ENCODE data around the gene SH3BP4.
A peak's percentile ranks its signal among the peaks of the same experiment; 100 is the strongest.
"Not testable (repeated sequence)": the region's sequence is repeated elsewhere in the genome, so short reads cannot be mapped to it uniquely, and the experiment has no call there.

SH3BP4 gene

DNA sequence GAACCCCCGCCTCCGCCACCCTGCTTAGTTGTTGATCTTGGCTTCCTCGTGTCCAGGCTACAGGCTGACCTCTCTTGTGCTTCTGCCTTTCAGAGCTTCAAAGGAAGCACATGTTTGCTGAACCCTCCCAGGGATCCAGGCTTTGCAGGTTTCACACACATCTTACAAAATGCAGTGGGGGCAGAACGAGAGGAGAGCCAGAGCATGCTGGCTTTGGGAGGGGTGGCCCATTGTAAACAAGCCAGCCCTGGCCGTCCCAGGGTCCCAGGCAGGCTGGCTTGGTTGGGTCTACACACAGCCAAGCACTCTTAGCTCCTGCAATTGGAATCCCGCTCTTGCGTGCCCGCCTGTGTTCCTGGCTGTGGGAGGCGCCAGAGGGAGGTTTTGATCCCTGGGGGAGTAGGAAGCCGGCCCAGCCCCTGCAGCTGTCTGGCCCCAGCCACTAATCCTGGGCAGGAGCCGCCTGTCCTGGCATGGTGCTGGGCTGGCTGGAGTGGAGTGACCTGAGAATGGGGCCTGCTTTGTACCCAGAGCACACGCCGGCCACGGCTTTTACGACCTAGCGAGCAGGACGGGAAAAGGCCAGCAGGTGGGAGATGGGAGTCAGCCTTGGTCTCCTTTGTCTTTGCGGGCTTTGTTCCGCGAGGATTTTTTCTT is 53.9 kb downstream of the SH3BP4 start:
- Histone ChIP-seq H3K36me3 (replicated peaks) (peaks cover 6% of the 10 kb centered on the region; the same call in 1 of the 2 replicates), H3K4me3 (no peak overlapping the region), H3K4me1 (peaks cover 2% of the 10 kb centered on the region; the same call in 1 of the 2 replicates), H3K27me3 (ENCODE audit: low read depth) (no peaks in the 10 kb centered on the region), H3K9me3 (no peaks in the 10 kb centered on the region)
- in situ Hi-C loops (cut with MboI; ENCODE audit: low sequenced_read_pairs), result no loop called here
- peak; percentile 18 to 62 for DNase-seq (ENCODE audit: low spot score in 2 of 2)

DNA sequence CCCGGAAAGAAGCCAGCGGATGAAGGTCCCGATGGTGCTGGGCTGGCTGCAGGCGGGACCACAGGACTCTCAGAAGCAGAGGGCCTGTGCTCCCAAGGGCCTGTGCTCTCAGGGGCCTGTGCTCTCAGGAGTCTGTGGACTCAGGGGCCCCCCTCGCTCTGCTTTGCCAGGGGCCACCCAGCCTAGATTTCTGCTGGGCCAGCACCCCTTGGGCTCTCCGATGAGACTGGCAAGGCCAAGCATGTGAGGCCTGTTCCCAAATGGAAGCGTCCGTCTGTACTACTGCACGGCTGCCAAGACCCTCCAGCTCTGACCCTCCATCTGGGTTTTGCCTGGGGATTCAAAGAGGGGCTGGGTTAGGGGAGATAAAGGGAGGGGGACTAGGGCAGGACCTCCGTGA is 54.6 kb downstream of the SH3BP4 start:
- in situ Hi-C loops (cut with MboI; ENCODE audit: low sequenced_read_pairs), result no loop called here

DNA sequence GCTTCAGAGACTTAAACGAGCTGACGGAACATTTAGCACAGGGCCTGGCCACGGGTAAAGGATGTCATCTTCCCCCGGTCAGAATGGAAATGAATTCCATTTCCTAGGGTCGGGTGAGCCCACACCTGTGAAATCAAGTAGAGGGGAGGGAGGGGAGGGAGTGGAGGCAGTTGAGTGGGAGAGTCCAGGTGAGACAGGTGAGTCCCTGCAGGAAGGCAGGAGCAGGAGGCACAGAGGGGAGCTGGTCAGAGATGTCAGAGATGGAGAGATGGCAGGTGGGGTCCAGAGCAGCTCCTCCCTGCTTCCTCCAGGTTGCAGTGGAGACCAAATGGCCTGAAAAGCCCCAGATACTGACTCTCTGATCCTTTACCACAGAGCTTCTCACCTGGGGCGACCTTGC is 55.2 kb downstream of the SH3BP4 start:
- no peaks in the 10 kb centered on the region for H3K27me3 ChIP-seq (ENCODE audit: low read depth)
- peaks cover 2% of the 10 kb centered on the region; the same call in 1 of the 2 replicates for H3K4me1 ChIP-seq
- in situ Hi-C loops (cut with MboI; ENCODE audit: low sequenced_read_pairs), result no loop called here
- no peak for DNase-seq (ENCODE audit: low spot score in 2 of 2)
- no peaks in the 10 kb centered on the region for H3K9me3 ChIP-seq
- peaks cover 1% of the 10 kb centered on the region; the same call in 1 of the 2 replicates for H3K36me3 ChIP-seq (replicated peaks)
- no peak overlapping the region for H3K4me3 ChIP-seq

More for the DNA sequence above, 54.6 kb downstream of the SH3BP4 start:
- Histone ChIP-seq H3K4me1 (peaks cover 2% of the 10 kb centered on the region; the same call in 1 of the 2 replicates), H3K4me3 (no peak overlapping the region), H3K27me3 (ENCODE audit: low read depth) (no peaks in the 10 kb centered on the region), H3K36me3 (replicated peaks) (peaks cover 6% of the 10 kb centered on the region; the same call in 1 of the 2 replicates), H3K9me3 (no peaks in the 10 kb centered on the region)
- no peak for DNase-seq (ENCODE audit: low spot score in 2 of 2)

DNA sequence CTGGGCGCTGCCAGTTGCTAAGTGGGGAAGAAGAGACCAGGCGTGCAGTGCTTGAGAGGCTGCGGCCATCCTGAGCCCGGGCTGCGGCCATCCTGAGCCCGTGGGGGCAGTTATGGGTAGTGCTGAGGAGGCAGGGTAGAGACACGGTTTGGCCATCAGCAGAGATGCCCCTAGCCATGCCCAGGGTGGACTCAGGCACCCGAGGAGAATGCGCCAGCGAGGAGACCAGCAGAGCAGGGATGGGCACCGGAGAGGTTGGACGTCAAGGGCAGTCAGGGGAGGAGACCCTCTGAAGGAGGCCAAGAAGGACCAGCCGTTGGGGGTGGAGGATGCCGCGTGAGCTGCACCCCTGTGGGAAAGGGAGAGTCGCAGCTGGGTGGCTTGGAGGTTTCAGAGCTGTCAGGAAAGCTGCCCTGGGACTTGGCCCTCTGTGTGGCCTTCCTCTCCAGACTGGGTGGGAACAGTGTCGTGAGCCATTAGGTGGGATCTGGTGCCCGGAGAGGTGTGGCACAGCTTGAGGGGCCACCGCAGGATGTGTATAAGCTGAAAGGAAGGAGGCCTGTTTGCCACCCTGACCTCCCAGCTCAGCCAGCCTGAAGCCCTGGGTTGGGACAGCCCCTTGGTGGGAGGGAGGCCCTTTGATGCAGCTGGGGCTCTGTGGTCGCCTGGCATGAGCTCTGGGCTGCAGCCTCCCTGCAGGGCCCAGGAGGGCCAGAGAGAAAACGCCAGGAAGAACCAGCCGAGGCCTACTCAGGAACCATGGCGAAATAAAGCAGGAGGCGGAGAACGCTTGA is 56.0 kb downstream of the SH3BP4 start:
- no peak for DNase-seq (ENCODE audit: low spot score in 2 of 2)
- Histone ChIP-seq H3K9me3 (no peaks in the 10 kb centered on the region), H3K4me3 (no peak overlapping the region), H3K36me3 (replicated peaks) (no peaks in the 10 kb centered on the region; the same call in 1 of the 2 replicates), H3K4me1 (peaks cover 2% of the 10 kb centered on the region; the same call in 1 of the 2 replicates), H3K27me3 (ENCODE audit: low read depth) (no peaks in the 10 kb centered on the region)
- in situ Hi-C loops (cut with MboI; ENCODE audit: low sequenced_read_pairs), result no loop called here

DNA sequence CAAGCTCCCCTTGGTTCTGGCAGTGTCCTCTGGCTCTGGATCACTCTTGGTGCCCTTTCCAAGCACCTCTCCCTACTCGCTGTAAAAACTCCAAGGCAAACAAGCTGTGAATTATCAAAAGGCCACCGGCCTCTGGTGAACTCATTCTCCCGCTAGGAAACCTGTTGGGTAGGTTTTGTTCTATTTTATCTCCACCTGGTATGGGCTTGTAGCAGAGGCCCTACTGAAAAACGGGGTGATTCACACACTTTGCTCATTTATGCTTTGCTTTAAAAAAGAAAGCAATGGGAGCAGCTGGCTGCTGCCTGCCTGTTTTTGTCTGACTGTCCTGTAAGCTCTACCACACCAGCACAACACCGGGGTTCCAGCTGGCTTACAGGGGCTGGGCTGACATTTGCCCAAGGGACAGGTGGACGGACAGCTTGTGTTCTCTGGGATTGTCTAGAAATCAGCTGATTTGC is 56.8 kb downstream of the SH3BP4 start:
- Histone ChIP-seq H3K36me3 (replicated peaks) (no peaks in the 10 kb centered on the region; the same call in 1 of the 2 replicates), H3K4me3 (no peak overlapping the region), H3K27me3 (ENCODE audit: low read depth) (no peaks in the 10 kb centered on the region), H3K9me3 (no peaks in the 10 kb centered on the region), H3K4me1 (peaks cover 2% of the 10 kb centered on the region; the same call in 1 of the 2 replicates)
- DNase-seq (ENCODE audit: low spot score in 2 of 2), result no peak
- in situ Hi-C loops (cut with MboI; ENCODE audit: low sequenced_read_pairs), result no loop called here

DNA sequence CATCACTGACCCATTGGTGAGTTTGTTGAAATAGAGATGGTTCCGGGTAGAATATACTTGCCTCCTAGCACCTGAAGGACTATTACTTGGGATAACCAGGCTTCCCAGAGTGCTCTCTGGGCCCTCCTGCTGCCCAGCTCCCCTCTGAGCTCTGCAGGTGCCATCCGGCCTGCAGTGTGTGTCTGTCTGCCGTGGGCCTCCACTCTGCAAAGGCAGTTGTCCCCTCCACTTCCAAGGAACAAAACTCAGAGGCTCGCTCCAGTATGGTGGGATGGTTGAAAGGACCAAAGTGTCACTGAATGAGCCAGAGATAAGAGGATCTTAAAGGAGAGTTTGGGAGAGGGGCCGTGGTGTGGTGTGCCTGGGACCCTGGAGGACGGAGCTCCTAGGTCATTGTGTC is 57.3 kb downstream of the SH3BP4 start:
- no peaks in the 10 kb centered on the region for H3K9me3 ChIP-seq
- no peak for DNase-seq (ENCODE audit: low spot score in 2 of 2)
- H3K36me3 ChIP-seq (replicated peaks), result no peaks in the 10 kb centered on the region; the same call in 1 of the 2 replicates
- H3K4me3 ChIP-seq, result no peak overlapping the region
- H3K27me3 ChIP-seq (ENCODE audit: low read depth), result no peaks in the 10 kb centered on the region
- in situ Hi-C loops (cut with MboI; ENCODE audit: low sequenced_read_pairs), result no loop called here
- peaks cover 2% of the 10 kb centered on the region; the same call in 1 of the 2 replicates for H3K4me1 ChIP-seq

DNA sequence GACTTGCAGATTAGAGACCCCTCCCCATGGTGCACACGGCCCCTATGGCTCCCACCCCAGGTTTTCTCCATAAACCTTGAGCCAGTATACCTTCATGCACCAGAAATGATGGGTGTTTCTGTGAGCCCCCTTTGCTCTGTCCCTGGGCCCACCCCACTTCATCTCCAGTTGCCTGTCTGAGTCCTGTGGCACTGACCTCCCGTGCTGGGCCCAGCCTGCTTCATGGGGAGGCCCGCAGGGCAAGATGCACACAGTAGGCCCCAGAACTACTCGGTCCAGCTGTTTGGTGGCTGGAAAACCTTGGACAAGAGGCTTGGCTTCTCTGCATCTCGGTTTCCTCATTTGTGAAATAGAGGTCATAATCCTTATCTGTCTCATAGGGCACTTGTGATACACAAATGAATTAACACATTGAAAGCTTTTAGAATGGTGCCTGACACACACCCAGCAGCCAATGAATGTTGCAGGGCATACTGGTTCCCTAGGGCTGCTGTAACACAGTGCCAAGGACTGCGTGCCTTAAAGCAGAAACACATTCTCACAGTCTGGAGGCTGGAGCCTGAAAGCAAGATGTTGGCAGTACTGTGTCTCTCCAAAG is 58.4 kb downstream of the SH3BP4 start:
- Histone ChIP-seq H3K9me3 (peaks cover 2% of the 10 kb centered on the region; the same call in 1 of the 2 replicates), H3K4me1 (peaks cover 2% of the 10 kb centered on the region; the same call in 1 of the 2 replicates), H3K36me3 (replicated peaks) (no peaks in the 10 kb centered on the region), H3K4me3 (no peak overlapping the region), H3K27me3 (ENCODE audit: low read depth) (no peaks in the 10 kb centered on the region)
- DNase-seq (ENCODE audit: low spot score in 2 of 2), result no peak
- in situ Hi-C loops (cut with MboI; ENCODE audit: low sequenced_read_pairs), result no loop called here

DNA sequence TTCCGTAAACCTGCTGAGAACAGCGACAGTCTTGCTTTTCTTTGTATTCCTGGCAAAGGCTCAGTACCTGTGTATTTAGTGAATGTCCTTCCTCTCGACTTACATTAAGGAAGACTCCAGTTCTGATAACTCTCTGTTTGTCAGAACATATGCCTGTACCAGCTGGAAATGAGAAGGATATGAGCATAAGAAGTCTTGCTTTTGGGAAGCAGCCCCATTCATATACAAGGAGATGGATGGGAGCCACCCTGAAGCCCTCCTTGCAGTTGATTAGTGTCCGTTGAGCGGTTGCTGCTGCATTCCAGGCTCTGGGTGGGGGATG is 59.8 kb downstream of the SH3BP4 start:
- no peak for DNase-seq (ENCODE audit: low spot score in 2 of 2)
- peaks cover 2% of the 10 kb centered on the region; the same call in 1 of the 2 replicates for H3K9me3 ChIP-seq
- in situ Hi-C loops (cut with MboI; ENCODE audit: low sequenced_read_pairs), result no loop called here
- no peaks in the 10 kb centered on the region for H3K27me3 ChIP-seq (ENCODE audit: low read depth)
- no peak overlapping the region for H3K4me3 ChIP-seq
- no peaks in the 10 kb centered on the region for H3K4me1 ChIP-seq
- H3K36me3 ChIP-seq (replicated peaks), result no peaks in the 10 kb centered on the region

DNA sequence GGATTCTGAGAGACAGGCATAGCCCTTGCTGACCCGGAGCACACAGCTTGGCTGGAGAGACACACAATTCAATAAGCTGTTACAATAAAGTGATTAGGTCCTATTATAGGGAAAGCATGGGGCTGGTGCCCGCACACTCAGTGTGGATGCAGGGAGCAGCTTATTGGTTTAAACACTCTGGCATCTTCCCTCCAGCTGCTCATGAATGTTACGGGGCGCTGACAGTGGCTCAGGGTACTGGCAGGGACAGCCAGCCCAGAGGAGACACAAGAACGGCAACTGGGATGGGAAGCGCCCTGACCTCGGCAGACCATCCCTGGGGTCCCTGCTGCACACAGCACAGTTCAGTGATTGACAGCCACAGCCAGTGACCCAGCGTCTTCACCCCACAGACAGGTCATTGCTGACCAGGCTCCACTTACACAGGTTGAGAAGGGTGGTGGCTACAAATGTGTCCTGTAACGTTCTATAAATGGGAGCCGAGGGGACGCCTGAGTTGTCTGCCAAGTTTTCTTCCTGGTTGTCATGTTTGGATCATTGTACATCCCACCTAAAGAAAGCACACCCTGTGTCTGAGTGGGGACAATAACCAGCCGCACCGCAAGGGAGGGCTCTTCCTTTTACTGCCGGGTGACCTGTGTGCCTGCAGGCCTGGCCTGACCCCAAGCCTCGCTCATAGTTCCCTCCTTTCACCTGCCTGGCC is 60.3 kb downstream of the SH3BP4 start:
- Histone ChIP-seq H3K4me1 (no peaks in the 10 kb centered on the region), H3K36me3 (replicated peaks) (no peaks in the 10 kb centered on the region), H3K9me3 (peaks cover 2% of the 10 kb centered on the region; the same call in 1 of the 2 replicates), H3K27me3 (ENCODE audit: low read depth) (no peaks in the 10 kb centered on the region), H3K4me3 (no peak overlapping the region)
- in situ Hi-C loops (cut with MboI; ENCODE audit: low sequenced_read_pairs), result no loop called here
- DNase-seq (ENCODE audit: low spot score in 2 of 2), result no peak

DNA sequence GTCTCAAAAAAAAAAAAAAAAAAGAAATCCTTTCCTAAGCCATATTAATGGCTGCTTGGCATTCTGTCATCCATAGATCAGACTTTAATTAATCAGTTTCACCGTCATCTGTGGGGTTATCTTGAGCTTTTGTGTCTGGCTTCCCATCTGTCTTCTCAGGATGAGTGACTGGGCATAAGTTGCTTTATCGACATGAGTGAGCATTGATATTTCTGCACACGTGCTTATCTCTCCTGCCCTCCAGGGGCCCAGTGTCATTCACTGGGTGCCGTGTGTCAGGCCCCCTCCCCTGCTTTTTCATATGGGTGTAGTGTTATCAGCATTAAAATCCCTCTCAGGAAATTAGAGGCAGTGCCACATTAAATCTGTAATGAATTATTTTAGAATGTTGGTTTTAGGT is 65.6 kb downstream of the SH3BP4 start:
- no peak overlapping the region for H3K4me3 ChIP-seq
- H3K9me3 ChIP-seq, result peaks cover 2% of the 10 kb centered on the region; the same call in 1 of the 2 replicates
- H3K36me3 ChIP-seq (replicated peaks), result no peaks in the 10 kb centered on the region
- in situ Hi-C loops (cut with MboI; ENCODE audit: low sequenced_read_pairs), result no loop called here
- no peak for DNase-seq (ENCODE audit: low spot score in 2 of 2)
- H3K27me3 ChIP-seq (ENCODE audit: low read depth), result no peaks in the 10 kb centered on the region
- no peaks in the 10 kb centered on the region for H3K4me1 ChIP-seq

DNA sequence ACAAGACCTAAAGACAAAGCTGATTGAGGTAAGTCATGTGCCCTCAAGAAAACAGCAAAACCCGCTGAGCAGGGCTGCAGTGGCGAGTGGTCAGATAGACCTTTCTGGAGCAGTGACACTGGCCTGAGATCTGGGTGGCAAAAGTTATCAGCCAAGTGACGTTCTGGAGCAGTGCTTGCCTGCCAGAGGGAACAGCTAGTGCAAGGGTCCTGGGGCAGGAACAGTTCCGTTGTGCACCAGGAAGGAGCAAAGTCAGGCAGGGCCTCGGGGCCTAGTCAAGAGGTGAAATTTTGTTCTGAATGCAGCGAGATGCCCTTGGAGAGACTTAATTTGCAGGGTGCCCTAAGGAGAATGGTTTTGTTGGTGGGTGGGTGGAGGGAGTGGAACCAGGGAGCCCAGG is 67.0 kb downstream of the SH3BP4 start:
- no peak overlapping the region for H3K4me3 ChIP-seq
- no peaks in the 10 kb centered on the region for H3K4me1 ChIP-seq
- peaks cover 2% of the 10 kb centered on the region; the same call in 1 of the 2 replicates for H3K9me3 ChIP-seq
- in situ Hi-C loops (cut with MboI; ENCODE audit: low sequenced_read_pairs), result no loop called here
- no peak for DNase-seq (ENCODE audit: low spot score in 2 of 2)
- no peaks in the 10 kb centered on the region for H3K36me3 ChIP-seq (replicated peaks)
- no peaks in the 10 kb centered on the region for H3K27me3 ChIP-seq (ENCODE audit: low read depth)

DNA sequence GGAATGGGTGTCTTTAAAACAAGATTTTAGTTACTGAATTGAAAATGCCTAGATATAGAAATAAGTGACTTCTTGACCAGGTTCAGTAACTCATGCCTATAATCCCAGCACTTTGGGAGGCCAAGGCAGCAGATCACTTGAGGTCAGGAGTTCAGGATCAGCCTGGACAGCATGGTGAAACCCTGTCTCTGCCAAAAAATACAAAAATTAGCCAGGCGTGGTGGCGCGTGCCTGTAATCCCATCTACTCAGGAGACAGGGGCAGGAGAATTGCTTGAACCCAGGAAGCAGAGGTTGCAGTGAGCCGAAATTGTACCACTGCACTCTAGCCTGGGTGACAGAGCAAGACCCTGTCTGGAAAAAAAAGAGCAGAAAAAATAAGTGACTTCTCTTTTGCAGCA is 68.3 kb downstream of the SH3BP4 start:
- H3K36me3 ChIP-seq (replicated peaks); H3K4me1 ChIP-seq; H3K27me3 ChIP-seq (ENCODE audit: low read depth); DNase-seq (ENCODE audit: low spot score in 2 of 2); in situ Hi-C loops (cut with MboI; ENCODE audit: low sequenced_read_pairs); H3K9me3 ChIP-seq; H3K4me3 ChIP-seq: not testable (repeated sequence)

DNA sequence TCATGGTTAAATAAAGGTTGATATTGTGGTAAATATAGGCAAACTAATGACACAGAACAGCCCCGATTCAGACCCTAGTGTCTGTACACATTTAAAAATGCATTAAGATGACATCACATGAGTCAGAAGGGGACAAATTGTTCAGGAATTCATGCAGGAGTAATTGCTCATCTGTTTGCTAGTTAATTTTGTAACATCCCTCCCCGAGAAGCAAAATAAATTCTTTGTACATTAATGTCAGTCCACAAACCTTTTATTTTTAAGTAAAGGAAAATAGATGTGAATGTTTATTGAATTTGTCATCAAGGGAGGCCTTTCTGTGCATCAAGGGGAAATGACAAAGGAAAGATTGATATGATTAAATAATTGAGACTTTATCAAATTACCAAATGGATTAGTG is 69.9 kb downstream of the SH3BP4 start:
- H3K27me3 ChIP-seq (ENCODE audit: low read depth), result no peaks in the 10 kb centered on the region
- H3K4me1 ChIP-seq, result no peaks in the 10 kb centered on the region
- no peaks in the 10 kb centered on the region for H3K9me3 ChIP-seq
- H3K36me3 ChIP-seq (replicated peaks), result no peaks in the 10 kb centered on the region
- in situ Hi-C loops (cut with MboI; ENCODE audit: low sequenced_read_pairs), result no loop called here
- H3K4me3 ChIP-seq, result no peak overlapping the region
- no peak for DNase-seq (ENCODE audit: low spot score in 2 of 2)
